NOMO-1 treated with dmso at 0.1 percent for 144 hours (cell line): ENCODE results near the gene MATN1.
"Not testable (repeated sequence)": the region's sequence is repeated elsewhere in the genome, so short reads cannot be mapped to it uniquely, and the experiment has no call there.

Source experiments
- DNase-seq: peaks from one replicate; lab custom pipeline; 2025; ENCODE audit not compliant: unreplicated experiment; lab: John Stamatoyannopoulos, UW

Gene MATN1, protein sequence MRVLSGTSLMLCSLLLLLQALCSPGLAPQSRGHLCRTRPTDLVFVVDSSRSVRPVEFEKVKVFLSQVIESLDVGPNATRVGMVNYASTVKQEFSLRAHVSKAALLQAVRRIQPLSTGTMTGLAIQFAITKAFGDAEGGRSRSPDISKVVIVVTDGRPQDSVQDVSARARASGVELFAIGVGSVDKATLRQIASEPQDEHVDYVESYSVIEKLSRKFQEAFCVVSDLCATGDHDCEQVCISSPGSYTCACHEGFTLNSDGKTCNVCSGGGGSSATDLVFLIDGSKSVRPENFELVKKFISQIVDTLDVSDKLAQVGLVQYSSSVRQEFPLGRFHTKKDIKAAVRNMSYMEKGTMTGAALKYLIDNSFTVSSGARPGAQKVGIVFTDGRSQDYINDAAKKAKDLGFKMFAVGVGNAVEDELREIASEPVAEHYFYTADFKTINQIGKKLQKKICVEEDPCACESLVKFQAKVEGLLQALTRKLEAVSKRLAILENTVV

DNA sequence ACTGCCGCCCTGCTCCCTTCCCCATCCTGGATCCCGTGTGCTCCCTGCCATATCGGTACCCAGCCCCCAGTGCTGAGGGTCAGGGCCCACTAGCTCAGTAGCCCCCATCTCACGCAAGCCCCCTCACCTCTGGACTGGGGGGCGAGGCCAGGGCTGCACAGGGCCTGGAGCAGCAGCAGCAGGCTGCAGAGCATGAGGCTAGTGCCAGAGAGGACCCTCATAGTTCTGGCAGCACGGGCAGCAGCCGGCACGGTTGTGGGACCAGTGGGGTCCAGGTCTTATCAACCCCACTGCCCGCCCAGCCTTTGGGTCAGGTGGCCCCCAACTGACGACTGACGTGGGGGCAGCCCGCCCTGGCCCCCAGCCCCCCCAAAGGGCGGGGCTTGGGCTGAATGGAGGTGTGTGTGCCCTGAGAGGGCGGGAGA is at the start of gene MATN1:
MATN1 (minus strand) TSS at position 255 of the 425 bp plus-strand sequence; CDS start at position 221, 34 bp downstream.
- DNase-seq: no peak

DNA sequence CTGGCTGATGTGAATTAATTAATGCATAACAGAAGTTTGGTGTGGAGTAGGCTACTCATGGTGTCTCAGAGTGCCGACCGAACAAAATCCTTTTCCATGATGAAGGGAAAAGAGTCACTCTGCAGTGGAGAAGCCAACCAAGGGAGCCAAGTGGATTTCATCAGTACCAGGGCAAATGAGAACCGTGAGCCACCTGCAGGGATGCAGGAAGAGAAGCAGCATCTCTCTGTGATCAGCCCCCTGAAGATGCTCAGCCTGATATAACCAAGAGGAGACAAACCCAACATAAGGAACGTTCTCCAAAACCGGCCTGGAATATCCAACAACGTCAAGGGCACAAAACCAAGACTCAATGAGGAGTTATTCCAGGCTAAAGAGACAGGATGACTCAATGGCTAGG is 47.6 kb upstream of the MATN1 start:
- no peak for DNase-seq

DNA sequence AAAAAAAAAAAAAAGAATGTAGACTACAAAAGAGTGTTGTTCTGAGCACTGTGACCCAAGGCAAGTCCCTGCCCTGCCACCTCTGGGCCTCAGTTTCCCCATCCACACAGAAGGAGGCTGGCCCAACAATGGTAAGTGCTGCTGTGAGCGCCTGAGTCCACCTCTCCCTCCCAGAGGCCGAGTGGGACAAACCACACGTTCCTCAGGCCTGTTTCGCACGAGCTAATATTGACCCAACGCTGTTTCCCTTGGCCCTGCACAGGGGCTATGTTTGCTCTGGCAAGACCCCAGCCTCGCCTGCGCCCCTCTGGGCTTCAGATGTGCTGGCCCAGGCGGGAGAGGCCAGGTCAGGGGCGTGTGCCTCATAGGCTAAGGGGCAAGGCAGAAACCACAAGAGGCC is 46.8 kb upstream of the MATN1 start:
- no peak for DNase-seq

DNA sequence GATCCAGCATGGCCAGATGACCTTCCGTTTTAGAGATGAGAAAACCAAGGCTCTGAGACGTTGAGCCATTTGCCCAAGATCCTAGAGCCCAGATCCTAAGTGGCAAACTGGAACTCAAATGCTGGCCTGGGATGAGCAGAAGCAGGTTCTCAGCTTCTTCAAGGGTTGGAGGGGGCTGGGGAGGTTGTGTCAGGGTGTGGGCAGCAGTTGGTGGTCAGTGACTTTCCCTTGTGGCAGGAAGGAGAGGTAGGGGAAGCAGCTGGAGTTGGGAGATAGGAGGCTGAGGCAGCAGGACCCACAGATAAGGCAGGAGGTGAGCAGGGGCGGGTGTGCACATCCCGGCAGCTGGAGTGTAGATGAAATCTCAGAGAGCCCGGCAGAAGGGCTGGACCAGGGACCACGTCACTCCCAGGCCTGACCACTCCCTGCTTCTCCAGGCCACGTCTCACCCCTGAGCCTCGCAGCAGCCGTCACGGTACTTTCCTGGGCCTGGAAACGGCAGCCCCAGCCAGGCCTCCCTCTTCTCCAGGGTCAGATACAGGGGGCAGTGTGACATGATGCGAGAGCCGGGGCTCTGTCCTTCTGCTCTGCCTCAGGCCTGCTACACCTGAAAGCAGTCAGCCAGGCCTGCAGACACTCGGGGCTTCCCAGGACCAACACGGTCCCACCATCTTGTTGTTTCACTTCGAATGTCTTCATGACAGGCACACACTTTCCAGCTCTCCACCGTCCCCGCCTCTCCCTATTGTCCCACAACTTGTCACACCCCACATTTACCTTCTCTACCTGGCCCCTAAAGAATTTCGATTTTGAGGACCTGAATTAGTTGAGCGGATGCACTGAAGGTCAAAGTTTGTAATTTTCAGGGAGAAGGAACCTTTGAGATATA is 45.7 kb upstream of the MATN1 start:
- DNase-seq: no peak

DNA sequence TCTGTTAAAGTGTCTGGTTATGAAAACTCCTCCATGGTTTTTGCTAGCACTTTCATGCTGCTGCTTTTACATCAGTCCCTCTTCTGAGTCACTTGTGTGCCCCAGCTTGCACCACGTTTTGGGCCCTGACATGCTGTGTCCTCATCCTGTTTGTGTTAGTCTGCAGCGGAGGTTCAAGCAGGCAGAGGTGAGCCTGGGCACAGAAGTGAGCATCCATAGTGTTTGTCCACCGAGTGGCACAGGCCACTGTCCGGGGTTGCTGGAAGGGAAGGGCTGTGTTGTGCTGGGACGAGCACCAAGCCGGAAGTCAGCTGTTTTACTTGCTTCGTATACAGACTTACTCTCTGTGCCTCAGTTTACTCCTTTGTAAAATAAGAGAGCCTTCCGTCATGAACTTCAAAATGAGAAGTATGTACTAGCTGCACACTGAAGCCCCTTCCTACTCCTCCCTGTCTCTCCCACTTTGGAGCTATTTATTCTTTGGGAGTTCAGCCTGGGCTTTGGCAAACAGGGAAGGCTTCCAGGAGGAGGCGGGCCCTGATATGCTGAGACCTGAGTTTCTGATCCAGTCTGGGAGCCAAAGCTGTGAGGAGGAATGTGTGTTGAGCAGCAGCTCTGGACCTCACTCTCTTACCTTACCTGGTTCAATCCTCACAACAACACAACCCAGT is 44.9 kb upstream of the MATN1 start:
- no peak for DNase-seq

DNA sequence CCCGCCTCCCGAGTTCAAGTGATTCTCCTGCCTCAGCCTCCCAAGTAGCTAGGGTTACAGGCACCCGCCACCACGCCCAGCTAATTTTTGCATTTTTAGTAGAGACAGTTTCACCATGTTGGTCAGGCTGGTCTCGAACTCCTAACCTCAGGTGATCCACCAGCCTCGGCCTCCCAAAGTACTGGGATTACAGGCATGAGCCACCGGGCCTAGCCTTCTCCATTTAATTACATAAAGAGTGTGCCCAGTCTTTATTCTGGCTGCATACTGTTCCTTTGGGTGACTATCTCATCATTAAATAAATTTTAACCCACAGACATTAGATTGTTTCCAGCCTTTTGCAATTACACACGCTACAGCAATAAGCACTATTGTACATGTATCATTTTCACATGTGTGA is 43.6 kb upstream of the MATN1 start:
- not testable (repeated sequence) for DNase-seq

DNA sequence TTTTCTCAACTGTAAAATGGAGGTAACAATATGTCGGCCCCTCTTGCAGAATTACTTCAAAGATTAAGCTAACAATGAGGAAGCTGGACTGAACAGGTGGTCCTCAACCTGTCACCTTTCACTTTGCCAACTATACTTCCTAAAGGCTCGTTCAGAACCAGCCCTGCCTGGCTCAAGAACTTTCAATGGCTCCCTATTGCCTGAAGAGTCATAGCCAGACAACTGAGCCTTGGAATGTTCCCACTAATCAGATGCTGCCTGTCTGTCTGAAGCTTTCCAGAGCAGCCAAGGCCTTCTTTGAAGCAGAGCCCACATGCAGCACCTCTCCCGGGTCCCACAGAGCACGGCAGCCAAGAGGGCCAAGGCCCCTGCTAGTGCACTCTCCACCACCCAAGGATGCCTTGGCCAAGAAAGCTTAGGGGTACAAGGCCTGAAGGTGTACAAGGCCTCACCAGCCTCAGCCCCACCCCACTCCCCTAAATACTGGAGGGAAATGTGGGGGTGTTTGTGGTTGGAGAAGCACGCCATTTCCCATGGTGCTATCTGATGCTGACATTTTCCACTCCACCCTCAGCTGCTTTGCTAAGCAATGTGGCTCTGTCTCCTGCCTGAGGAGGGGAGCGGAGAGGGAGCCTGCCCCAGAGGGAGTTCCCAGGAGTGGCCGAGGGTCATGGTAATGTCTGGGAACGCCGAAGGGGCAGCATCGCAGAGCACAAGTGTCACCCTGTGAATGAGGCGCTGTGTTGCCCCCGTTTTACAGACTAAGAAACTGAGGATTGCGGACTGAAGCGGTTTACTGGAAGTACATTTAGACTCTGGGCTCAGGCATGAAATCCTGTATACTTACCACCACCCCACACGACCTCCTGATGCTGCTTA is 42.4 kb upstream of the MATN1 start:
- DNase-seq: no peak

DNA sequence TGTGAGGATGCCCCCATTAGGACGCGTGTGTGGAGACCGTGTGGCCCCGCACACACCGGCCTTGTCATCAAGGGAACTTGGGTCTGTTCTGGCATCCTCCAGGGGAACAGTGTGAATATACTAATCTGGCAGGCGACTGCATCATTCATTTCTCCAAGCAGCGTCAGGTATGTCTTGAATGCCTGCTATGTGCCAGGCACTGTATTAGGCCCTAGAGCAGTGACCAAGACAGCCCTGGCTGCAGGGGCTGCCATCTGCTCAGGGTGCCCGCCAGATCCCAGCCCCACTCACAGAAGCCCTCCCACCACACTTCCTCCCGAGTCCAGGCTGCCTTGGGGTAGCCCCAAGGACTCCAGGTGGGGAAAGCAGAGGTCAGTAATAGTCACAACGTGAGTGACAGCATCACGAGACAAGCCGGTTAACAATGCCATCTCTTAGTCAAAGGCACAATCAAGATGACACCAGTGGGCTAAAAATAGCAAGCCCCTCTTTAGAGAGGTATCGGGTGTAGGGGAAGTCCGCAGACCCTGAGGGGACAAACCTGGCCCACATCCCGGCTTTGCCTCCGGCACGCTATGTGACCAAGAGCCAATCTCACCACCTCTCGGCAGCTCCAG is 41.7 kb upstream of the MATN1 start:
- DNase-seq: no peak

DNA sequence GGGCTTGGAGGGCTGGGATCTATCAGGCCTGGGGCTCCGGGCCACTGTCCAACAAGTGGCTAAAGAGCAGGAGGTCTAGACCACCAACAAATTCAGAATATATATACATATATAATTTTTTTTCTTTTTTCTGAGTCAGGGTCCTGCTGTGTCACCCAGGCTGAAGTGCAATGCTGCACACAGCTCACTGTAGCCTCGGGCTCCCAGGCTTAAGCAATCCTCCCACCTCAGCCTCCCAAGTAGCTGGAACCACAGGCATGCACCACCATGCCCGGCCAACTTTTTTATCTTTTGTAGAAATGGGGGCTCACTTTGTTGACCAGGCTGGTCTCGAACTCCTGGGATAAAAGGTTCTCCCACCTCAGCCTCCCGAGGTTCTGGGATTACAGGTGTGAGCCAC is 41.0 kb upstream of the MATN1 start:
- DNase-seq: no peak

DNA sequence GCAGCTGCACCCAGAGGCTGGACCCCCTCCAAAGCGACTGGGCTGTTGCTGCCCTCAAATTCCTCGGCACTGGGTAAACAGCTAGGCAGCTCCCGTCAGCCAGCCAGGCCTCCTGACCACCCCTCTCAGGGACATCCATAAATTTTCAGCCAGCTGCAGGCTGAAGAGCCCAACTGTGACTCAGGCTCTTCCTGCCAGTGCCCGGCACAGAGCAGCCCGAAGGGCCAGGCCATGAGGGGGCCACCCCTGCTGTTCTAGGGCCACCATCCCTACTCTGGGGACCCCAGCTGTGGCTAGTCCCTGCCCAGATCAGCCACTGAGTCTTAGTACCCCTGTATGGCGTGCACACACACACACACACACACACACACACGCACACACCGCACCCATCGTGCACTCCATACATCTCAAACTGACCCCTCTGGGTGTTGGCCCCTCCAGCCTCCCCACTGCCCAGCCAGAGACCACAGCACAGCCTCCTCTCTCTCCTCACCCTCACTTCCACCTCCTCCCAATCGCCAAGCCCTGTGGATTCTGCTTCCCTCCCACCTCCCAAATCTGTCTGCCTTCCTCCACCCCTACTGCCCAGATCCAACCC is 40.4 kb upstream of the MATN1 start:
- DNase-seq: no peak

DNA sequence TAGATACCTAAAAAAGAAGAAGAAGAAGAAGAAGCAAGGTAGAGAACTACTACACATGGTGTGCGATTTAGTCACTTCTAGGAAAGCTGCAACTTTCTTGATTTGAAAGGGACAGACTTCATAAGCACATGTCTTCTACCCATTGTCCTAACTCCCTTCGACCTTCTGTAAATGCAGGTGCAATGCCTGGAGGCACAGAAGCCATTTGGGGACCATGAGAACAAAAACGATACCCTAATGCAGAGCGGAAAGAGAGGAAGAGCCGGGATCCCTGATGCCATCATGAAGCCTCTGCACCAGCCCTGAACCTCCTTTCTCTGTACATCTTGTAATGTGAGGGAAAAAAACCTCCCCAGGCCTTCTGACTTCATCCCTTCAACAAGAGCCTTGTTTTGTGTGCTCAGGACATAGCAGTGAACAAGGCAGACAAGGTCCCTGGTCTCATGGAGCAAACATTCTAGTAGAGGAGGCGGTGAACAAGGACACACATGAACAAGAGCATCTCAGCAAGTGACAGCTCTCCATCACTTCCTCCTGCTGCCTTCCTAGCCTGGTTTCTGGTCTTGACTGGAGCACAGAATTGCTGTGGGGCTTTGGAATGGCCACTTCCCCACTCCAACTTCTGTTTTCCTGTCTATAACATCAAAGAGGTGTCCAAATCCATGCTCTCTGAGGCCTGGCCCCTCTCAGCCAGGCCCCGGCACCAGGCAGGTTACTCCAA is 39.7 kb upstream of the MATN1 start:
- DNase-seq: no peak

DNA sequence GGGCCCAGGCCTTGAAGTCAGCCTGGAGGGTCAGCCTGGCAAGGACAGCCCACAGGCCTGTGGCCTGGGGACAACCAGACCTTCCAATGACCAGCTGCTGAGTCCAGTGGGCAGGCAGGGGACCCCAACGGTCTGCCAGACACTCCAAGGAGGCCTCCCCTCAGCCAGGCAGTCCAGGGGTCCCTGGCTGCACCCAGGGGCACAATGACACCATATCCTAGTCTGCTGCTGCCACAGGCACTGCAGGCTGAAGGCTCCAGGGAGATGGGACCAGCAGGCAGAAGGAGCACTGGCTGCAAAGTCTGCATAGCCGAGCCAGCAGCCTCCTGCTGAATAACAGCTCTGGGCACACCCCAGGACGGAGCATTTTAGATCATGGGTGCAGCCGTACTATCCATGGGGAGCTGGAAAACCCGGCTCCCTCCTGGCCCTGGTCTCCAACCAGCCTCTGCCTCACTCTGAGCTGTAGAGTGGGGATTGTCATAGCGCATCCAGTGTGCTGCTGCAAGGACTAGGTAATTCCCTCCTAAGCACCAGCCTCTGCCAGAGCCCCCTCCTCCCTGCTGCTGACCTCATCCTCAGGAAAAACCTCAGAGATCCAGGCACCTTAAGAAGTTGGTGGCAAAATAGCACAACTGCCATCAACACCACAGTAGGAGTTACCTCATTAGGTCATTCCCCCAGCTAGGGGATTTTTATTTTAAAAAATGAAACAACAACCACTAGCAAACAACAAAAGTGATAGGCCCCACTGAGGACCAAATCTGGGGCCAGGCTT is 39.0 kb upstream of the MATN1 start:
- DNase-seq: no peak

DNA sequence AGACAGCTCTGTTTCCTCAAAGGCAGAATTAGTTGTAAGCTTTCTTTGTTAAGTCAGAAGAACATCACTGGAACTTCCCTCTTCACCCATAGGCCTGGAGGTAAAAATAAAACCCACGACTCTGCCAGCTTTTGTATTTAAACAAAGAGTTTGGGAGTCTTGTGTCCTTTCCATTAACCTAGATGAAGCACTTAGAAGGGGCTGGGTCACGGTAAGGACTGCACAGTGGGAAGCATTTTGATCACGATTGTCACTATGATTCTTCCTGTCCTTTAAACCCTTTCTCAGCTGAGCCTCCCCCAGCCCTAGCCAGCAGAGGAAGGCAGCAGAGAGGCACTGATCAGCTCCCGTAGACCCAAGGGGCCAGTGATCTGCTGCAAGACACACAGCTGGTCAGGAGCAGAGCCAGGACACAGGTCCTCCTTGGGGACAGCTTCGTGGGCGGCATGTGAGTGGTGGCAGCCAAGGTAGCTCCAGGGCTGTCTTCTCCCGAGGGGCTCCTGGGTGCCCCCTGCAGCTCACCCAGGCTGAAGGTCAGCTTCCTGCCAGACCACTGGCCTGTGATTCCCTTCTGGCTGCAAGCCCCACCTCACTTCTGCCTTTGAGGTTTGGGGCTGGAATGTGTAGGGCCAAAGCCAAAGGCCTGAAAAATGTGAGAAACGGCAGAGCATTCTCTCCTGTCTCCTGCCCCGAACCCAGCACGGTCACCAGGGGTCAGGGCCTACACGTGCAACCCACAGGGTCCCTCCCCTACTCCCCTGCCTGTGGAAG is 38.2 kb upstream of the MATN1 start:
- no peak for DNase-seq

DNA sequence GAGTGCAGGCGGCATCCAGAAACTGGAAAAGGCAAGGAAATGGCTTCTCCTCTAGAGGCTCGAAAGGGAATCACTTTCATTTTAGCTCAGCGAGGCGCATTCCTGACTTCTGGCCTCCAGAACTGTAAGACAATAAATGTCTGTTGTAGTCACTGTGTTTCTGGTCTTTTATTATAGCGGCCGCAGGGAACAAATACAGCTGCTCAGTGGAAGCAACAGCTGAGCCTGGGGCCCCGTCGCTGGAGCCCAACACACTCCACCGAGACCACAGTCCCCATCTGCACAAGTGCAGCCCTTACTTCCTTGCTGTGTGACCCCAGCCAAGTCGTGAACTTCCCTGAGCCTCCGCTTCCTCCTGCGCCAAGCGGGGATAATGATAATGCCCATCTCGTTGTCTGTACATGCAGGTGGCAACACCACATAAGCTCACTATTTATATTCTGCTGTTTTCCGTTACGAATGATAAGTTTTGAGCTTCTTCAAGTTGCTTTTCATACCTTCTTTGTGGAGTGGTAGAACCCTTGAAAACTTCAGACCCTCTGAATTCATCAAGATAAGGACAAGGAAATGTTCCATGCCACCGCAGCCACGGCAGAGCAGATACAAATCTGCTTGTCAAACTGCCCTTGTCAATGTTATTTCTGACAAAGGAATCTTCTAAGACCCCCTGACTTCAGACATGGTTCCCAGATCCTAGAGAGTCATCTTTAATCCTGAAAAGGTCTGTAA is 37.4 kb upstream of the MATN1 start:
- no peak for DNase-seq

DNA sequence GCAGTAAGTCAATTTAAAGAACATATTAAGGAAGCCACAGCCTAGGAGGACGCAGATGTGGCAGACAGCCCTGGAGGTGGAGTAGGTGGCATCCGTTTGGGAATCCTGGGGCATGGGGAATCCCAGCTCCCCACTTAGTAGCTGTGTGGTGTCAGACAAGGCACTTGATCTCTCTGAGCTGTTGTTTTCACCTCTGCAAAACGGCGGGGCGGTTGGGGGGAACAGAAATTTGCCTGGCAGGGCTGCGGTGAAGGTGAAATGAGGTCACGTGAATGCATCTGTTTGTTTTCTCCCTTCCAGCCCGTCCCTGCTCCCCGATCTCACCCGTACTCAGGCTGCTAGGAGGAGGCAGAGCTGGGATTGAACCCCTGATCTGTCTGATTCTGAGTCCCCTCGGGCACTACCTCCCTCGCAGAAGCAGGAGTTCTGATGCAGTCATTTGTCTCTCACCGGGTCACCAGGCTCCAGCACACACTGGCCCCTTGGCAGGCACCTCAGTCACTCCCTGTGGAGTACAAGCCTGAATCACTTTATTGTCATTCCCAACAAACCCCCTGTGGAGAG is 36.4 kb upstream of the MATN1 start:
- no peak for DNase-seq

DNA sequence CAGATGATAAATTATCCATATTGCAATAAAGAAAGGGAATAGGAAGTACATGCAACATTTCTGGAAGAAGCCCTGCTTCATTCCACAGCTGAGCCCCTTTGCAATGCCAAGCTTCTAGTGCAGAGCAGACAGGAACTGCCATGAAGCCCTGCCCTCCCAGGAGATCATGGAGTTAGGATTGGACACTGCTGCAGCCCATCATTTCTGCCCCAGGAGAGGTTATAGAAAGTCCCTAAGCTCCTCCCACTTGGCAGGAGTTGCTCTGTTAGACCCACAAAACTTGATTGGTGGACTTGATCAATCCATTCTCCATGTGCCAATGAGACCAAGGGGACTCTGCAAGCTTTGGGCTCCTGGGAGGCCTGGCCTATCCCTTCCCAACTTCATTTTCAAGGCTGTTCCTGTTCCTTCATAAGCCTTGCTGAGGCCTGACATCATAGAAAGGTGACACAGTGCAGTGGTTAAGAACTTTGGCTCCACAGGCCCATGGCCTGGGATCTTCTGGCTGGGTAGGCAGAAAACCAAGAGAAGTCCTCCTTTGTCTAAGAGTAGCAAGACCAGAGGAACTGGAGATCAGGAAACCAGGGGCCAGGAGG is 35.5 kb upstream of the MATN1 start:
- DNase-seq: no peak
